Erythroblast (primary cell): Measurements from ENCODE around the gene MAD1L1.

Source experiments
- GATA1 ChIP-seq: IDR thresholded peaks from 2 replicates; pipeline ENCODE4 v1.6.1; 2011; ENCODE audit warnings: low read depth, mild to moderate bottlenecking, control low read depth, low read length, moderate library complexity
- POLR2A ChIP-seq: IDR thresholded peaks from 2 replicates; pipeline ENCODE4 v1.6.1; 2011; ENCODE audit warnings: mild to moderate bottlenecking, low read length

DNA sequence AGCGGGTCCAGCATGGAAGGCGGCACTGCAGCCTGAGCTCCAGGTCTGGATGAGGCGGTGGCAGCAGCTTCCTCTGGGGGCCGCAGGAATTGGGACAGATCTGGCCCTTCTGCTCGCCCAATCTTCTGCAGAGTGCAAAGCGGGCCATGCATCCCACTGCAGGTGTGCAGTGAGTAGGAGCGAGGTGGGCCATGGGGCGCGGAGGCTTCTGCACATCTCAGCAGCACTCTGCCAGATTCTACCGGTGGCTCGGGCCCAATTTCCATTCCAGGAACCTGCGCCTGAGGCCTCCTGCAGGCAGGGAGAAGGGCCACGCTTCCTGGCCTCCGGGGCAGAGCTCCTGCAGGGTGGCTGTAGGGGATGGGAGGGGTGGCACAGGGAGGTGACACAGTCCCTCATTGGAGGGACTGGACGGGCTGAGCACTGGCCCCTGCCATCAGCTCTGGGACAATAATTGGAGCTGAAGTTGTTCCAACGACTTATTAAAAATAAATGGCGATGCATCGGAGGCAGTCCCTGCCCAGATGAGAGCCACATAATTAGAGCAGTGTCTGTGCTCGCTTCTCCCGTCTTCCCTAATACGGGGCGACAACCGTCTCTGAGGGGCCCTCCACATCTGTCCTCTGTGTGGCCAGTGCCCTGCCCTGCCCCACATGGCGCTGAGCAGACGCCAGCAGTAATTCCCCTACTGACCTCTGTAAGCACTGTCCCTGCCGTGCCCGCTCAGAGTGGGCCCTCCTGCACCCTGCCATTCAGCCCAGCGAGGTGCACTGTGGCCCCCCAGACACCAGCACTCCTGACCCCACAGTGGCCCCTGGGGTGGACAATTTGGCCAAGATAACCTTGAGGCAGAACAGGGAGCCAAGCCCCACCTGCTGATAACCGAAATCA is 365.1 kb downstream of the MAD1L1 start:
- TF ChIP-seq POLR2A (no peak), GATA1 (no peak)
